Activated CD8-positive, alpha-beta memory T cell treated with anti-CD3 and anti-CD28 coated beads, Interleukin-2, amount 50 U/mL, for 48 hours (primary cell): ENCODE measurements around the gene WNK2.

Experiments used
- DNase-seq: peaks from one replicate; pipeline ENCODE4 v3.0.0-alpha.2; 2020

Gene WNK2

GRCh38 chr9:93268551-93269314 is 84.8 kb downstream of the WNK2 start:
- peak; percentile 57 for DNase-seq

DNA sequence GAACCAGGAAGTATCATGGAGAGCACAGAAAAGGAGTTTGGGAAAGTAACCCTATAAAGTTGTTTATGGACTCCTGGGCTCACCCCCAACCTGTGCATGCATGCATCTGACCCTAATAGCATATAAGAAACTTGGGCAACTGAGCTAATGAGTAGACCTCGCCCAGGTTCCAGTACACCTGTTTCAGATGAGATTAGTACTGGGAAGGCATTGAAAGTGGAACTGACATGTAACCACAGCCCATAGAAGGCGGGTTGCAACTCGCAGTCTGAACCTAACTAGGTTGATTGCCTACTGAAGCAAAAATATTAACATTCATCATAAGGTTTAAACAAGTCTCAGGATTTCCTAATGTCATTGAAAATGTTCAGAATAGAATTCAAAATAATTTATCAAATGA is 87.0 kb downstream of the WNK2 start:
- DNase-seq = no peak

DNA sequence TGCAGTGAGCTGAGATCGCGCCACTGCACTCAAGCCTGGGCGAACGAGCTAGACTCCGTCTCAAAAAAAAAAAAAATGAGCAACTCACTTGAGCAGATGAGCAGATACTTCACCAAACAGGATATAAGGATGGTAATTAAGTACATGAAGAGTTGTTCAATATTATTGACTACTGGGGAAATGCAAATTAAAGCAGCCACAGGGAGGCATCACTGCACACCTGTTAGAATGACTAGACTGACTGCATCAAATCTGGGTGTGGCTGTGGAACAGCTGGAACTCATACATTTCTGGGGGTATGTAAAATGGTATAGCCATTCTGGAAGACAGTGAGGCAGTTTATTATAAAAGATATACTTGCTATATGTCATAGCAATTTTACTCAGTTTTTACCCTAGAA is 93.0 kb downstream of the WNK2 start:
- no peak for DNase-seq

- DNase-seq = no peak
Measured at GRCh38 chr9:93278144-93278543, 94.2 kb downstream of the WNK2 start.

GRCh38 chr9:93280661-93281259 is 96.8 kb downstream of the WNK2 start:
- no peak for DNase-seq

DNA sequence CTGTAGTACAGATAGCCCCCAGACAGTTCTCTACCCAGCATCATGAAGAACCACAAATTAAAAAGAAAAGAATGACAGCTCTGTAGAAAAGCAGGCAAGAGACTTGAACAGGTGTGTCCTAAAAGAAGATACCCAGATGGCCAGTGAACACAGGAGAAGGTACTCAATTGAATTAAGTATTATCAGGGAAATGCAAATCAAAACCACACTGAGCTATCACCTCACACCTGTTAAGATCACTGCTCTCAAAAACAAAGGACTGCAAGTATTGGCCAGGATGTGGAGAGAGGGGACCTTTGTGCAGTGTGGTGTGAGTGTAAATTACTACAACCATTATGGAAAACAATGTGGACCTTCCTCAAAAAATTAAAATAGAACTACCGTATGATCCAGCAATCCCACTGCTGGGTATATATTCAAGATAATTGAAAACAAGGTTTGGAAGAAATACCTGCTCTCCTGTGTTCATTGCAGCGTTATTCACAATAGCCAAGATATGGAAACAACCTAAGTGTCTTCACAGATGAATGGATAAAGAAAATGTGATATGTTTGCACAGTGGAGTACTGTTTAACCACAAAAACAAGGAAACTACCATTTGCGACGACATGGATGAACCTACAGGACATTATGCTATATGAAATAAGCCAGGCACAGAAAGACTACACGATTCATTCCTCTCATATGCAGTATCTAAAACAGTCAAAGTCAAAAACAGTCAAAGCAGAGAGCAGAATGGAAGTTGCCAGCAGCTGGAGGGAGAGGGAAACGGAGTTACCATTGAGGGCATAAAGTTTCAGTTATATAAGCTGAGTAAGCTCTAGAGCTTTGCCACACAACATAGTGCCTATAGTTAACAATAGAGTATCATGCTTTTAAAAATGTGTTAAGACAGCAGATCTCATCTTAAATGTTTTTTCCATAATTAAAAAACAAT is 102.6 kb downstream of the WNK2 start:
- no peak for DNase-seq

- no peak for DNase-seq
Measured at GRCh38 chr9:93287189-93287552, 103.2 kb downstream of the WNK2 start.

- no peak for DNase-seq
Measured at GRCh38 chr9:93287593-93287992, 103.7 kb downstream of the WNK2 start.

GRCh38 chr9:93288341-93288740 is 104.4 kb downstream of the WNK2 start:
- no peak for DNase-seq

- DNase-seq = no peak
Measured at GRCh38 chr9:93288891-93289883, 105.2 kb downstream of the WNK2 start.

DNA sequence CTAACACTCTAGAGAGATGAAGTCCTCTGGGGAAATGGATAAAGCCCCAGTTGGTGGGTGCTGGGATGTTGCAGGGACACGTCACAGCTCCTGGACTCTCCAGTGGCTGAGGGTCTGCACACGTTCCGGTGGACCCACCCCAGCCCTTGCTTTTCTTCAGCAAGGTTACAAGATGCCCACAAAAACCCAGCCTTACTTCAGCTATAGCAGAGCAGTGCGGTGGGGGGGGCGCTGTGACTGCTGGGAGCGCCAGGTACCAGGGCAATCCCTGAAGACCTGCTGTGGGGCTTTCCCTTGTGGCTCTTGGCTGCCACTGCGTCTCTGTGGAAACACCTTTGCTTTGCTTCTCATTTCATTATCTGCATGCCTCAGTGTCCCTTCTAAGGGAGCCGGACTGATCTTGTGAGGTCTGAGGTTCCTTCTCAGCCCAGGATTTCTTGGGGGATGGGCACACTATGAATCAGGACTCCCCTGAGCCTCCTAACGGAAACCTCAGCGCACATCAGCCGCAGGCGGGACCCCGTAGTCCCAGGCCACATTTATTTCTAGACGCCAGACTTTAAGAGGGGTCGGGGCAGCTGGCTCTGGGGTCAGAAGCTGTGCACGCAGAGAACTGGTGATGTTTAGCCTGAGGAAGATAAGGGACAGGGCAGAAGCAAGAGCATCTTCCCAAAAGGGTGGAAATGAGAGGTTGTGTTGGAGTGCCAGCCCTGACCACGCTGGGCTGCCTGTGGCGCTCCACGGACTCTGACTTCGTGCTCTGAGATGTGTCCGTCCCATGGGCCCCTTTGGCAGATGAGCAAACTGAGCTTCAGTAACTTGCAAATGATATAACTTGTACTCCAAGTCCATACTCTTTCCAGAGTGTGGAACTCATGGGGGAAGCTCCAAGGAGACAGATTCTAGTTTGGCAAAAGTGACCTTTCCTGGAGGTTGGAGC is 106.8 kb downstream of the WNK2 start:
- DNase-seq = no peak

DNA sequence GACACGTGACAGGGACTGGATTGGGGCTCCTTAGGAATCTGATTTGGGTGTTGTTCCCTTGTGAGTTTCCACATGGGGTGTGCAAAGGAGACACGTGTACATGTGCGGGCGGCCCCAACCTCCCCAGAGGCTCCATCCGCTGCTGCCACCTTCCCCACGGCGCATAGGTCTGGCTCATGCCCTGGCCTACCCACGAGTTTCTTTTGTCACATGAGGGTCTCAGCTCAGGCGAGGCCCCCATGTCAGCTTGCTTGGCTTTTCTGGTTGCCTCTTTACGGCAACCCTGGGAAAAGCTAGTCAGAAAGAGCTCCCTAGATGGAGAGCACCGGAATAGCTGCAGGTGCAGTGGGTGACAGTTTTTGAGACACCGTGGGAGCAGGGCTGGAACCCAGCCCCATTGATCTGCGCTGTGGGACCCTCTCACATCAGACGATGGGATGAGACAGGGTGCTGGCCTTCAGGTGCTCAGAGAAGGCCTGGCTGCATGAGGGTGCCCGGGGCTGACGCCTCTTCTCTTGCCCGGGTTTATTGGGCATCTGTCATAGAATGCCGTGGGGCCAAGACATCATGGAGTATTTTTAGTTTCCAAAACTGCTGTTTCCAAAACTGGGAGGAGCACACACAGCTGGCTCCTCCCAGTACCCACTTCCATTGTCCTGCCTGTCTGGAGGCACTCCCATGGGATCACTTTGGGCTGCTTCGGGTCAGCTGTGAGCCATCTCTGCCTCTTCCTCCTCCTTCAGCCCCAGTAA is 107.8 kb downstream of the WNK2 start:
- no peak for DNase-seq

DNA sequence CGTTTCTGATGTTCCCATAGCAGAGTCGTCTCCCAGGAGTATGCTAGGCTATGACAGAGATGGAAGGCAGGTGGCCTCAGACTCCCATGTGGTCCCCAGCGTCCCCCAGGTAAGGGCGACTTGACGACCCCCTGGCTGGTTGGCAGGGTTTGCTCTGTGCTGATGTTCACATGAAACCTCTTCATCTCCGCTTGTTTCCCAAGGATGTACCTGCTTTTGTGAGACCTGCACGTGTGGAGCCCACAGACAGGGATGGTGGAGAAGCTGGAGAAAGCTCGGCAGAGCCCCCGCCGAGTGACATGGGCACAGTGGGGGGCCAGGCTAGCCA is 108.3 kb downstream of the WNK2 start:
- no peak for DNase-seq

DNA sequence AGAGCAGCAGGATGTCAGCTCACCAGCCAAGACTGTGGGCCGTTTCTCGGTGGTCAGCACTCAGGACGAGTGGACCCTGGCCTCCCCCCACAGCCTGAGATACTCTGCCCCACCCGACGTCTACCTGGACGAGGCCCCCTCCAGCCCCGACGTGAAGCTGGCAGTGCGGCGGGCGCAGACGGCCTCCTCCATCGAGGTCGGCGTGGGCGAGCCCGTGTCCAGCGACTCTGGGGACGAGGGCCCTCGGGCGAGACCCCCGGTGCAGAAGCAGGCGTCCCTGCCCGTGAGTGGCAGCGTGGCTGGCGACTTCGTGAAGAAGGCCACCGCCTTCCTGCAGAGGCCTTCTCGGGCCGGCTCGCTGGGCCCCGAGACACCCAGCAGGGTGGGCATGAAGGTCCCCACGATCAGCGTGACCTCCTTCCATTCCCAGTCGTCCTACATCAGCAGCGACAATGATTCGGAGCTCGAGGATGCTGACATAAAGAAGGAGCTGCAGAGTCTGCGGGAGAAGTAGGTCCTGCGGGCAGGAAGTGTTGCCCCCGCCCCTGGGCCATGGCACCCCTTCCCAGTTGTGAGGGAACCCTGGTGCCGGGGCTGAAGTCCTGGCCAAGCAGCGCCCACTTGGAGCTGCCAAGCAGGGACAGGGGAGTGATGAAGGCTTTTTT is 108.9 kb downstream of the WNK2 start:
- no peak for DNase-seq

DNA sequence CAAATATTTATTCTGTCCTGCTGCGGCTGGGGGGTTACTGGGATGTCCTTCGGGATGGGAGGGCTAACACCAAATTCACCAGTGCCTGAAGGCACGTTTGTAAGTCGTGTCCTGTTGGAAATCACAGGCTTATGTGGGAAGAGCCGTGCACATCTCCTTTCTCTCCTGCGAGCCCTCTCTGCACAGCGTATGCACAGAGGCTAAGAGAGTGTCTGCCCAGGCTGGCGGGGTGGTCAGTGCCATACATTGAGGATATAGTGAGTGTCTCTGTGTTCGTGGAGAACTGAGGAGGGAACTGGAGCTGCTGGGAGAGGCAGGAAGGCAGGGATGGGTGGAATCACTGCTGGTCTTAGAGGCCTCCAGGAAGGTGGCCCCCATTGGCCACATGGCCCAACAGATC is 110.1 kb downstream of the WNK2 start:
- DNase-seq = no peak

GRCh38 chr9:93295031-93295430 is 111.1 kb downstream of the WNK2 start:
- no peak for DNase-seq

GRCh38 chr9:93295456-93296076 is 111.6 kb downstream of the WNK2 start:
- no peak for DNase-seq

DNA sequence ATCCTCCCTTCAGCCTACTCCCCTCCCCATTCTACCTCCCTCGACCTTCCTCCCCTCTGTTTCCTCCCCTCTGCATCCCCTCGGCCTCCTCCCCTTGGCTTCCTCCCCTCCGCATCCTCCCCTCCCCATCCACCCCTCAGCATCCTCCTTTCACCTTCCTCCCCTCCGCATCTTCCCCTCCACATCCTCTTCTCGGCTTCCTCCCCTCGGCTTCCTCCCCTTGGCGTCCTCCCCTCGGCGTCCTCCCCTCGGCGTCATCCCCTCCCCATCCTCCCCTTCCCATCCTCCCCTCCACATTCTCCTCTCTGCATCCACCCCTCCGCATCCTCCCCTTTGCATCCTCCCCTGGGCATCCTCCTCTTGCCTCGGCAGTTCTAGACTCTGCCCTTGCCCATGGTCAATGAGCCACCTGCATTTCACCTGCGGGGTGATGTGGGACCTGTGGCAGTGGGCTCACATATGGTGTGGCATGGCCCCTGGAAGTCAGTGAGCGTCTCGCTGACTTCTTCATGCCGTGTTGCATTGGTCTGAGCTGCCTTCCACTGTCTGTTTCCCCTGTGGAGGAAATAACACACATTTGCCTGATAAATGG is 113.0 kb downstream of the WNK2 start:
- DNase-seq = no peak
